Measurements from ENCODE around the gene FAM20C.

Gene FAM20C

DNA sequence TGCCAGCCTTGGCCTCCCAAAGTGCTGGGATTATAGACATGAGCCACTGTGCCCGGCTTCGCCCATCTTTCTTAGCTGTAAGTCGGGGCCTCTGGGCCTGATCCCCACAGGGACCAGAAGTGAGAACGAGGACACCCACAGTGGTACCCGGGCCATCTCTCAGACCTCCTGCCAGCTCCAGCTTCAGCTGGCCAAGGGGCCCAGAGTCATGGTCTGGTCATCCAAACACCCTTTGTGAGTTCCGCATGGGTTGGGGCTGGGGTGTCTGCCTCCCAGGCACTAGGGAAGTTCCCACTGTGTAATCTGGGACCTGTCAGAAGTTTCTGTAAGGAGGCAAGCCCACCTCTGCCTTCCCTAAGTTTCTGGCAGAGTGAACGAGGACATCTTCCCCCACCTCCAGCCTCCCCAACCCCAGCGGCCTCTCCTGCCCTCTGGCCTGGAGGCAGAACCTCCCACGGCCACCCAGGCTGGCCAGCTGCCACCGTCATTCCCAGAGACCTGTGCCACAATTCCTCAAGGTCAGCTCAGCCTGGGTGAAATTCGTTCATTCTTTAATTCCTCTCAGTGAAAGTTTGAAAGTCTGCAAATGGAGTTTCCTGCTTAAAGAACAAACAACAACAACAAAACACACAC lies 78.1 kb downstream of the FAM20C start:
- no peak for DNase-seq (ENCODE audit: low read depth in 2 of 2)

DNA sequence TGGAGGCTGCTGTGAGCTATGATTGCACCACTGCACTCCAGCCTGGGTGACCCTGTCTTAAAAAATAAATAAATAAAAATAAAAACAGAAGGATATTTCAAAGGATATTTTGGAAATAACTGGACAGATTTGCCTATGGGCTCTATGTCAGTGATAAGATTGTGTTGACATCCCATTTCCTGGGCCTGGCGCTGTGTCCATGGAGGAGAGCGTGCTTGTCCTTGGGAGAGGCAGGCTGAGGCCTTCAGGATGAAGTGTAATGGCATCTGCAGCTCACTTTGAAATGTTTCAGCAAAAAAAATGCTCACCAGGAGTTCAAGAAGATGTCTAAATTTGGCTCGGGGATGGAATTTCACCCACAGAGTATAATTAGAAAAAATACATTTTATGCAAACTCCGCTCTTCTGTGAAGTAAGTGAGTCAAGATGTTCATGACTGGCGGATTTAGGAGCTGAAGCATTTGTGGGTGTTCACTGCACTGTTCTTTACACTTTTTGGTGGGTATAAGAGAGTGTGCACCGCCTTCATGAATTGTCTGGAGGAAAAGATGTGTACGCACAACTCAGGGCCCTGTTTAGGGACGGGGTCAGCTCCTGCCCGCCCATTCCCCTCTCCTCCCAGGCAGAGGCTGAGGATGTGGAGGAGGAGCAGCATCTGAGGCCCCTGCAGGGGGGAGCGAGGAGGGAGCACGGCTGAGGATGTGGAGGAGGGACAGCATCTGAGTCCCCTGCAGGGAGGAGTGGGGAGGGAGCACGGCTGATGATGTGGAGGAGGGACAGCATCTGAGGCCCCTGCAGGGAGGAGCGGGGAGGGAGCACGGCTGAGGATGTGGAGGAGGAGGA lies 79.1 kb downstream of the FAM20C start:
- no peak for DNase-seq (ENCODE audit: low read depth in 2 of 2)

DNA sequence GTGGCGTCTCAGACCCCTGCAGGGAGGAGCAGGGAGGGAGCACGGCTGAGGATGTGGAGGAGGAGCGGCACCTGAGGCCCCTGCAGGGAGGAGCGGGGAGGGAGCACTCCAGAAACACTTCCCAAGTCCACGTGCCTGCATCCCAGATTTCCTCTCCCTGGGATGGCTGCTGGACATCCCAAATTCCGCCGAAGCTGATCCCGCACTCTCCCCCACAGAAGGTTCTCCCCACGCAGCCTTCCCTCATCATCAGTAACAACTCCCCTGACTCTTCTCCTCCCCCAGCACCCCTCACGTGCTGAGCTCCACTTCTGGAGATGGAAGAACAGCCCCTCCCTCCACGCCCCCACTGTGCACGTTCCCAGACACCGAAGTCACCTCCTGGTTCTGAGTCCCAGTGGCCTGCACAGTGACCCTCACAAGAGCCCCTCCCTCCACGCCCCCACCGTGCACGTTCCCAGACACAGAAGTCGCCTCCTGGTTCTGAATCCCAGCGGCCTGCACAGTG lies 79.8 kb downstream of the FAM20C start:
- DNase-seq (ENCODE audit: low read depth in 2 of 2) = no peak

DNA sequence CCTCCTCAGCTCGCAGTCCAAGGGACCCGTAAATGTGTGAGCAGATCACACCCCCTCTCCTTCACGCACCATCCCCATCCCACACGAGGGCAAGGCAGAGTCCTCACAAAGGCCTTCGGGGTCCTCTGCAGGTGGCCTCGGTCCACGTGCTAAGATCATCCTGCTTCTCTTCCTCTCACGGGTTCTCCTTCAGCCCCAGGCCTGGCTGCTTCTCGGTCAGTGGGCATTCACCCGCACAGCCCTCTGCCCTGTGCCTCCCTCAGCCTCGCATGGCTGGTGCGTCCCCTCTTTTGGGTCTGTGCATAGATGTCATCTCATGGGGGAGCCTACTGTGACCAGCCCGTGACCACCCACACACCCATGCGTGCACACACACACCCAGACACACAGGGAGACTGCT lies 80.3 kb downstream of the FAM20C start:
- DNase-seq (ENCODE audit: low read depth in 2 of 2) = no peak

DNA sequence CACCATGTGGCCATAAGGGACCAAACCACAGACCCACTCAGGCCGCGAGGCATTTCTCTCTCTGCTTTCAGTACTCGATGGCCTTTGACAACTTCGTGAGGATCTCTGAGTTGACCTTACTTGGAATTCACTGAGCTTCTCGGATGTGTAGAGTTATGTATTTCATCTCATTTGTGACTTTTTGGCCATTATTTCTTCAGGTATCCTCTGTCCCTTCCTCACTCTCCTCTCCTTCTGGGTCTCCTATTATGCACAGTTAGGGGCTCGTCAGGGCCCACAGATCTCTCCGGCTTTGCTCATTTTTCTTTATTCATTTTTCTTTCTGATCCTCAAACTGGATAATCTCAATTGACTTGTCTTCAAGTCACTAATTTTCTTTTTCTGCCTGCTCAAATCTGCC lies 81.0 kb downstream of the FAM20C start:
- no peak for DNase-seq (ENCODE audit: low read depth in 2 of 2)

DNA sequence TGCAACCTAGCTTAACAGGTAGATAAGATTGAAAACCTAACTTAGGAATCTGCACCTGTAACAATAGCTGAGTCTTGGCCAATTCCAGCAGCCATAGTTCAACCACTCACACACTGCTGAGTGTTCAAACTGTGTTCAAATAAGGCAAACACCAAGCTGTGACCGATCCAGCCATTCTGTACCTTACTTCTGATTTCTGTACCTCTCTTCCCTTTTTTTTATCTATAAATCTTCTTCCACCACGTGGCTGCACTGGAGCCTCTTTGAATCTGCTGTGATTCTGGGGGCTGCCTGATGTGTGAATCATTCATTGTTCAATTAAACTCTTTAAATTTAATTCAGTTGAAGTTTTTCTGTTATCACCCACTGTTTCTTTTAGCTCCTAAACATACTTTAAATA lies 81.9 kb downstream of the FAM20C start:
- DNase-seq (ENCODE audit: low read depth in 2 of 2) = no peak

DNA sequence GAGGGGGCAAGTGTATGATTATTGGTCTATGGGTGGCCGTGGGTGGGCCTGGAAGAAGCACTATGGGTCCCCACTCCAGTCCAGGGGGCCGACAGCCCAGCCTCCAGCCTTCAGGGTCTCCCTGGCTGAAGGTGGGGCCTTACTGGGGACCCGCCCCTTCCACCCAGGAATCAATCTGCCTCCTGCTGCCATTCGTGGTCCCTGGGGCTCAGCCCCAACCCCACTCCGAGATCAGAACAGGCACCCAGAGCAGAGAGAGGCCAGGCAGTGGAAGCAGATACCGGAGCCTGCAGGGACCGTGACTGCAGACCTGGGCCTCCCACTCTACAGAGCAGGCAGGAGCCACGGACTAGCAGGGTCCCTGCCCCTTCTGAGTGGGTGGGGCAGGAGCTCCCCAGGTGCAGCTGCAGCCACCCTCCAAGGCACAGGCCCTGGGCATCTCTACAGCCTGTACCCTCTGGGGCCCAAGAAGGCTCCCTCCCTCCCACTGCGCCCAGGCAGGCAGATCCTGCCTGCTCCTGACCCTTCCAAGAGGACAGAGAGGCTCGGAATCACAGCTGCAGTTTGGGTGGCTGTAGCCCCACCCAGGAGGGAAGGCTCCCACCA lies 84.0 kb downstream of the FAM20C start:
- DNase-seq (ENCODE audit: low read depth in 2 of 2) = no peak

DNA sequence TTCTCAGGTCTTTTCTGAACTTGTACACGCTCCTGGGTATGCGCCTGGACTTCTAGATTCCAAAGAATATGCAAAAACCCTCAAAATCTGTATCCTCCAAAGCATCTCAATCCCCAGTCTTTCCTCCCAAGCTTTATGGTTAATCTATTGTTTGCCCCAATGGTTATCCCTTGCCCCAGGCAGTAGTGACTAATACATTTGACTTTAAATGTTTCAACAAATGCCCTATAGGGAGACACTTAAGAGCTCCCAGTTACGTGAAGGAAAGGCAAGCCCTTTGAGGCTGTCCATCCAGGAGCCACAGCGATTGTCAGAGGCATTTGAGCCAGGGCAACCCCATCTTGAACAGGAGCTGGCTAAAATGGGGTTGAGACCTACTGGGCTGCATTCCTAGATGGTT lies 84.9 kb downstream of the FAM20C start:
- no peak for DNase-seq (ENCODE audit: low read depth in 2 of 2)

DNA sequence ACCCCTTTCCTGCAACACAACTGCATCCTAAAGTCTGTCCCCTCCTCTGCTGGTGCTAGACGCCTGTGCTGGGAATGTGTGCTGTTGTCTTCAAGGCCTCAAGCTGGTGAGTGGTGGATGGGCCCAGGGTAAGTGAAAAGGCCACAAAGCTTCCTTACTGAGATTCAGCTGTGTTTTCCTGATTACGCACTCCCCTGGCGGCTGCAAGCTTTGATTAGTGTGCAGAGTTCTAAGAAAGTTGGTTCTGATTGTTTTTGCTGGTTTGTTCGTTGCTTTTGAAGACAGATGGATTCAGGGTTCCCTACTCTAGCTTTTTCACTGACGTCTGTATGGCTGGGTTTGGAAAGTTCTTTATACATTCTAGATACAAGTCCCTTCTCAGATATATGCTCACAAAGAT lies 85.7 kb downstream of the FAM20C start:
- DNase-seq (ENCODE audit: low read depth in 2 of 2) = no peak

DNA sequence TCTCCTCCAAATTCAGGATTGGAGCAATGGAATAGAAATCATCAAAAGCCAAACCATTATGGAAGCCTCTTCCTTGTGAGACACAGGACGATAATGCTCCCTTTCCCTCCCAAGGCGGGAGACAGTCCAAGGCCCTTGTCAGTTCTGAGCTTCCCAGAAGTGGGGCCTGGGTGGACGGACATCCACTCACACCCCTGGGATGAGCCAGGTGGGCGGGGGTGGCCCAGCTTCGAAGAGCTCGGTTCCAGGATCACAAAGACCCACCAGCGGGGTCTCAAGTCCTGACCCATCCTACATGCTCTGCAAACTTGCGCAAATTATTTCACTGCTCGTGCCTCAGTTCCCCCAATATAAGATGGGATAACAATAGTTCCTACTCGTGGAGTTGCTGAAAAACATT lies 87.5 kb downstream of the FAM20C start:
- no peak for DNase-seq (ENCODE audit: low read depth in 2 of 2)

DNA sequence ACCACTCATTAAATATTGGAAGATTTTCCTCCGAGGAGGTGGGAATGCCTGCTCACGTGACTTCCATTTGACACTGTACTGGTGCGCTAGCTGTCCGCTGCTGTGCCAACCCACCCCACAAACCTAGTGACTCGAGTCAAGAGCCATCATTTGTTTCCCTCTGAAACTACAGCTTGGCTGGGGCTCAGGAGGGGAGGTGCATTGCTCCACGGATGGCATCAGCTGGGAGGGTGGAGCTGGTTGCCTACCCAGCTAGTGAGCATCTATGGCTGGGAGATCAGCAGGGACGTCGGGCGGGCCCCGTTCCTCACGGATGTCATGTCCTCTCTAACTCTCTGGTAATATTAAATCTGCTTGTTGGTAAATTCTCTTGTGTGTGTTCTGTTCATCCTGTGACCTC lies 88.1 kb downstream of the FAM20C start:
- DNase-seq (ENCODE audit: low read depth in 2 of 2) = no peak

DNA sequence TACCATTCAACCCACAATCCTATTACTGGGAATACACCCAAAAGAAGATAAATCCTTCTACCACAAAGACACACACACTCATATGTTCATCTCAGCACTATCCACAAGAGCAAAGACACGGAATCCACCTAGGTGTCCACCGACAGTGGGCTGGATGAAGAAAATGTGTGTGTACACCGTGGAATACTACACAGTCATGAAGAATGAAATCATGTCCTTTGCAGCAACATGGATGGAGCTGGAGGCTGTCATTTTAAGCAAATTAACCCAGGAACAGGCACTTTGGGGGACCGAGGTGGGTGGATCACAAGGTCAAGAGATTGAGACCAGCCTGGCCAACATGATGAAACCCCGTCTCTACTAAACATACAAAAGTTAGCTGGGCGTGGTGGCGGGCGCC lies 89.3 kb downstream of the FAM20C start:
- no peak for DNase-seq (ENCODE audit: low read depth in 2 of 2)

DNA sequence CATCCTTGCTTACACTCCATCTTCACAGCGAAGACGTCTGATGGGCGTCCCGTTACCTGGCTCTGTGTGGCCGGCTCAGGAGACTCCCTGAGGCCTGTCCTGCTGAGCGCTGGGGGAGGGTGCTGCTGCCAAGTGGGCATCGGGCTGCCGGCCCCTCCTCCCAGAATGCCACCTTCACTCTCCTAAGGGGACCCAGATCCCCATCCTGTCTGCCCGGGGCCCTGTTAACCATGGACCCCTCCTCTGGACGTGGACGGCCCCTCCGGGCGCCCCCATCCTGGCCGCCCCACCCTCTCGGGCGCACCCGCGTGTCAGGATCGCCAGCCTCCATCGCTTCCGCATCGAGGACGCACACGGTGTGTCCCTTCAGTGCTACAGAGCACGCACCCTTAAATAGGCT lies 90.2 kb downstream of the FAM20C start:
- no peak for DNase-seq (ENCODE audit: low read depth in 2 of 2)

DNA sequence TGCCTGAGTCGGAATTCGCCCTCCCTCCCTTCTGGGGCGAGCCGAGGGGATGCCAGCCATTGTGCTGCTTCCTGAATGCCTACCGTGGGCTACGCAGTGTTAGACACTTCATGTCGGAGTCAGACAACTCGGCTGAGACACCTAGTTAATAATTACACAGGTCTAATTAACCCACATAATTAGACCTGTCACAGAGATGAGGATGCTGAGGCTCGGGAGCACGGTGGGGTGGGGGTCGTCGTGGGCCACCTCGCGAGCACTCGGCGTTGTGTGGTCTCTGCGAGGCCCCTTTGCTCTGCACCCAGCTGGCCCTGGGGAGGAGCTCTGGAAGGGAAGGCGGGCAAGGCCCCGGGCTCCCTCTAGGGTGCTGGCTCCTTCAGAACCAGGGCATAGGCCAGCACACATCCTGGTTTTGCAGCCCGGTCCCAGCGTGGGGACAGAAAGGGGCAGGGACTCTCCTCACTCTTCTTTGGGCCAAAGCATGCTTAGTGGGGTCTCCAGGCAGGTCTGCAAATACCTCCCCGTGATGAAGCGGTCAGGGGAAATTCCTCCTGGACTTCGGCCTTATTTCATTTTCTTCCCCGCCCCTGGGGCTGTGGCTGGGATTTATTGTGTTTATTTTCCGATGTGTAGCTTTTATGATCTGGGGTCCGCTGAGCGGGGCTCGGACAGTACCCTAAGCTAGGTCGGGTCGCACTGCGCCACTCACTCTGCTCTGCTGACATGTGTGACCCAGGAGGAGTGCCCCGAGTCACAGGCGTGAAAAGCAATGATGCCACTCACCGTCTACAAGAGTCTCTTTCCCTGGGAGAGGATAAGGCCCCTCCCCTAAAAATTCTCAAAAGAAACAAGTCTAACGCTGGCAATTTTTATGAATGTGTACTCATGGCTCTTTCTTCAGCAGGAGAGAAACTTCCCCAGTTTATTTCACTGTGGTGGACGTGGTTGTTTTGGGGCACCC lies 92.7 kb downstream of the FAM20C start:
- no peak for DNase-seq (ENCODE audit: low read depth in 2 of 2)

DNA sequence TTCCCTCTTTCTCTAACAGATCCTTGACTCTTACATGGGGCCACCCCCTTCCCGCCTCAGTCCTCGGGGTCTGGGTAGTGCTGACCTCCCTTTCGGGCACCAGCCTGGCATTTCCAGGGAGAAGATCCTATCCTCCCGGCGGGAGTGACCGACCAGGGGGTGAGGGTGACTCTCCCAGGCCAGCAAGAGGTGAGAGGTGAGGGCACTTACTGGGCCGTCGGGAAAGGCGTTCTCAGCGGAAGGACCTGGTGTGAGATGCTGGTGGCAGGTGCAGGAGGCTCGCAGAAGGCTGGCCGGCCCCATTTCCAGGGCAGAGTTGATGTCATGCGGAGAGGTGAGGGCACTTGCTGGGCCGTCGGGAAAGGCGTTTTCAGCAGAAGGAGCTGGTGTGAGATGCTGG lies 93.4 kb downstream of the FAM20C start:
- DNase-seq (ENCODE audit: low read depth in 2 of 2) = no peak

DNA sequence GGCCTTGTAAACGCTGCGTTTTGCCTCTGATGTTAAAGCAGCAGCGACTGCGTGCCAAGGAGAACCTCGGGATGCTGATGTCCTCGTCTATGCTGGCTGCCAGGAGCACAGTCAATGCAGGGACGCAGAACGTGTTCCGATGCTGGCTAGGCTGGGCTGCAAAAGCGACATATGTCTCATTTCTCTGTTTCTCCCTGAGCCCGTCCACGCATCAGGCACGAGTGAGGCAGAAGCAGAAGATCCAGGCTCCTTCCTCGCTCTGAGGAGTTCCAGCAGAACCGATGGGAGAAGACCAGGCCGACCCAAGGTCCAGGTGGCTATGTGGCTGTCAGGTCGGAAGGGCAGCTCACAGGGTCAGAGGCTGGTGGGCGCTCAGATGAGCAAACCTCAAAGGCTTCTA lies 93.9 kb downstream of the FAM20C start:
- DNase-seq (ENCODE audit: low read depth in 2 of 2) = no peak

DNA sequence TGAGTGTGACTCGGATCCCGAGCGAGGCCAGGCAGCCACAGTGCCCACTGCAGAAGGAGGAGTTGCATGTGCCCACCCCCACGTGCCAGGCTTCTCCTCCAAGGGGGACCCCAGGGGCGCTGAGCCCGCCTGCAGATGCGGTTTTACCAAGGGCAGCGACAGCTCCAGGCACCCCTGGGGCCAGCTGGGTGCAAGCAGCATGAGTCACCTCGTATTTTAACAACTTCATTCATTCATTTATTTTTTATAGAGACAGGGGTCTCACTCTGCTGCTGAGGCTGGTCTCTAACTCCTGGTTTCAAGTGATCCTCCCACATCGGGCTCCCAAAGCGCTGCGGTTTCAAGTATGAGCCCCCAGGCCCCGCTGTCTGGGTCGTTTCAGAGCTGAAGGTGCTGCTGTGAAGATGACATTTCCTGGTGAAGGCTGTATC lies 96.3 kb downstream of the FAM20C start:
- DNase-seq (ENCODE audit: low read depth in 2 of 2) = no peak

DNA sequence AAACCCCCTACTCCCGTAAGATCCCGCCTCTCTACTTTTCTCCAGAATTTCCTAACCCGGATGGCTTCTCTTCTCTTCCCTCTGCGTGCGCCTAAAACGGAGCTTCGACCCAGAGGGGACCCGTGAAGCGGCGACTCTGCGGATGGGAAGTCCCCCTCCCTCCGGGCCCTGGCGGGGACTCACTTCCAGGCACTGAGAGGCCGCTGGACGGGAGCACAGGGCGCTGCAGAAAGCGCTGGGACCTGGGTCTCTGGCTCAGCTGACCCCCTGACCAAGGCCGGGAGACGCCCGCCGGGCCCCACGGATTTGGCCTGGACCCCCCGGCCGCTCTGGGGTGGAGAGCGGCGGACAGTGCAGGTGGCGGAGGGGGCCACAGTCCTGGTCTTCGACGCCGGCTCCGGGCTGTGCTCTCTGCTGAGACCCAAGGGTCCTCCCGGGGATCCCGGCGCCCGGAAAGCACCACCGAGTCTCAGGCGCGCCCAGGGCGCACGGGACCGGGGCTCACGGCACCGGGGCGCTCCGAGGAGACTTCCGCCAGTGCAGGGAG lies 96.9 kb downstream of the FAM20C start:
- DNase-seq (ENCODE audit: low read depth in 2 of 2) = no peak

DNA sequence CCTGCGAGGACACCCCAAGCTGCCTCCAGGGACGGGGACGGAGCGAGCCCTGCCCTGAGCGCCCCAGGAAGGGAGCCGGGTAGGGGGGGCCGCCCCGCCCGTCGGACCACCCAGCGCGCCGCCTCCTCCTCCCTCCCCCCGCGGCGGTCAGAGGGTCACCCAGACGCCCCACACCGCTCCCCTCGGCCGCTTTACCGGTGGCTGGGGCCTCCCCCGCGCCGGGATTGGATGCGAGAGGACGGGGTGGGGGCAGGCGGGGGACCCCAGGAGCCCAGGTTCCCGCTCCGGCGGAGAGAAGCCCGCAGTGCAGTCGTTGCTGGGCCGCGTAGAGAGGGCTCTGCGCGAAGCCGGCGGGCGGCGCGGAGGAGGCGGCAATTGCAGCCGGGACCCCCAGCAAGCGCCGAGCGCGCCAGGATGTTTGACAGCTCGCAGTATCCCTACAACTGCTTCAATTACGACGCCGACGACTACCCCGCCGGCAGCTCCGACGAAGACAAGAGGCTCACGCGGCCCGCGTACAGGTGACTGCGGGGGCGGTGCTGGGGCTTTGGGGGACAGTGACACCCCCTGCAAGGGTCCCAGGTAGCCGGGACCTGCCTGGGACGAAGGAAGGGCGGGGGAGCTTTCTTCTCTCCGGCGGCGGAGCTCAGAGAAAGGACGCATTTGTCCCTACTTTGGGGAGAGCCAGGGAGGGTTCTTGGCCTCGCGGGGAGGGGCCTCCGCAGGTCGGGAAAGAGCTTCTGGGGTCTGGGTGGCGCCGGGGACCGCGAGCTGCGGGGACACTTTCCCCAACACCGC lies 97.6 kb downstream of the FAM20C start, which contains the start of gene FOXL3:
FOXL3 (plus strand) TSS at position 415 of the 798 bp plus-strand sequence; CDS start at position 415, 0 bp downstream.
- no peak for DNase-seq (ENCODE audit: low read depth in 2 of 2)

DNA sequence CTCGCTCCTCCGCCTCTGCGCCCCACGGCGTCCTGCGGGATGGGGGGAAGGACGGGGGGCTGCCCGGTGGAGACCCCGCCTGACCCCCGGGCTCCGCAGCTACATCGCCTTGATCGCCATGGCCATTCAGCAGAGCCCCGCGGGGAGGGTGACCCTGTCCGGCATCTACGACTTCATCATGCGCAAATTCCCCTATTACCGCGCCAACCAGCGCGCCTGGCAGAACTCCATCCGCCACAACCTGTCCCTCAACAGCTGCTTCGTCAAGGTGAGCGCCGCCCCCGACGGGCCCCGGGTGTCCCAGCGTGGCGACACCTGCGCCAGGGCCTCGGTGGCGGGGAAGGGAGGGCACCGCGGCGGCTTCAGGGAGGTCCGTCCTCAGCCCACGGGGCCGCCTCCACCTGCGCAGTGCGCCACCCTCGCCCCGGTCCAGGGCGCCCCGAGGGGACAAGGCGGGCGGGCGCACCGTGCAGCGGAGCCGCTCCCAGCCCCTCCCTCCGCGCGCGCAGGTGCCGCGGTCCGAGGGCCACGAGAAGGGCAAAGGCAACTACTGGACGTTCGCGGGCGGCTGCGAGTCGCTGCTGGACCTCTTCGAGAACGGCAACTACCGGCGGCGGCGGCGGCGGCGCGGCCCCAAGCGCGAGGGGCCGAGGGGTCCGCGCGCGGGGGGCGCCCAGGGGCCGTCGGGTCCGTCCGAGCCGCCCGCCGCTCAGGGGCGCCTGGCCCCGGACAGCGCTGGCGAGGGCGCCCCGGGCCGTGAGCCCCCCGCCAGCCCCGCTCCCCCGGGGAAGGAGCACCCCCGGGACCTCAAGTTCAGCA lies 98.4 kb downstream of the FAM20C start:
- DNase-seq (ENCODE audit: low read depth in 2 of 2) = no peak
